IMR-90 (cell line): ENCODE data around the gene ECPAS. TPM values are rescaled to one million over a fixed set of nuclear protein-coding genes. Genes with fewer than 3 reads are reported as not detected.

Experiments
- ATAC-seq: fragments of 200-7000 bp; cut with Tn5 transposase; 2 replicates; pipeline ENCODE4 v1.9.1; 2020; ENCODE audit warnings: low read depth, mild to moderate bottlenecking, moderate library complexity
- BruUV-seq: library from RNA; stranded (reverse); fragments of 400-500 nt; replicated peaks from 2 replicates; lab custom pipeline; 2021; lab: Mats Ljungman, UMichigan
- CTCF ChIA-PET: fragments of 300-600 bp; formaldehyde crosslinking; extraction: SDS; loops from one replicate; lab custom pipeline; 2021; ENCODE audit warnings: antibody characterized with exemption; lab: Yijun Ruan, JAX
- POLR2A ChIA-PET: fragments of 300-600 bp; sonication (Branson Sonifier 250); formaldehyde crosslinking; loops from one replicate; lab custom pipeline; 2022; ENCODE audit warnings: antibody characterized with exemption; ENCODE audit not compliant: unreplicated experiment; lab: Charles Lee
- DNase-seq: peaks from one replicate; pipeline ENCODE4 v3.0.0; 2013
- H2AFZ ChIP-seq: replicated peaks from 2 replicates; pipeline ENCODE3; 2013; ENCODE audit warnings: low read length, mild to moderate bottlenecking; ENCODE audit not compliant: poor library complexity
- H2AK5ac ChIP-seq: 2 replicates; pipeline ENCODE4 v1.6.1; 2013; ENCODE audit warnings: low read depth, low read length, inconsistent platforms
- H2AK9ac ChIP-seq: replicated peaks from 2 replicates; pipeline ENCODE3; 2013; ENCODE audit warnings: mild to moderate bottlenecking, low read depth, low read length, moderate library complexity; ENCODE audit not compliant: poor library complexity
- H2BK120ac ChIP-seq: 2 replicates; pipeline ENCODE4 v1.6.1; 2013; ENCODE audit warnings: low read depth, low read length, inconsistent platforms
- H2BK15ac ChIP-seq: 3 replicates; pipeline ENCODE4 v1.6.1; 2013; ENCODE audit warnings: low read depth, low read length, inconsistent platforms
- H2BK20ac ChIP-seq: 2 replicates; pipeline ENCODE4 v1.6.1; 2013; ENCODE audit warnings: low read depth, mild to moderate bottlenecking, inconsistent platforms, low read length, moderate library complexity
- H2BK5ac ChIP-seq: 2 replicates; pipeline ENCODE4 v1.6.1; 2013; ENCODE audit warnings: mild to moderate bottlenecking, low read depth, low read length, inconsistent platforms; ENCODE audit not compliant: poor library complexity, severe bottlenecking
- H3K14ac ChIP-seq: replicated peaks from 2 replicates; pipeline ENCODE4 v1.6.1; 2013; ENCODE audit warnings: low read depth, low read length, inconsistent platforms
- H3K18ac ChIP-seq: 2 replicates; pipeline ENCODE4 v1.6.1; 2013; ENCODE audit warnings: low read depth, low read length, control low read depth
- H3K23ac ChIP-seq: 2 replicates; pipeline ENCODE4 v1.6.1; 2013; ENCODE audit warnings: low read depth, low read length, inconsistent platforms
- H3K27ac ChIP-seq: 2 replicates; pipeline ENCODE4 v1.5.1; 2013; ENCODE audit warnings: mild to moderate bottlenecking, control low read depth, low read length; ENCODE audit not compliant: insufficient read depth
- H3K27me3 ChIP-seq: 2 replicates; pipeline ENCODE4 v1.6.1; 2013; ENCODE audit warnings: low read length; ENCODE audit not compliant: control insufficient read depth, insufficient read depth
- H3K36me3 ChIP-seq: 2 replicates; pipeline ENCODE4 v1.6.1; 2013; ENCODE audit warnings: low read length, mixed read lengths; ENCODE audit not compliant: control insufficient read depth, insufficient read depth
- H3K4ac ChIP-seq: 2 replicates; pipeline ENCODE4 v1.6.1; 2013; ENCODE audit warnings: low read depth, low read length, inconsistent platforms
- H3K4me1 ChIP-seq: 2 replicates; pipeline ENCODE4 v1.6.1; 2013; ENCODE audit warnings: low read length, mixed read lengths; ENCODE audit not compliant: control insufficient read depth, insufficient read depth
- H3K4me2 ChIP-seq: 2 replicates; pipeline ENCODE4 v1.6.1; 2013; ENCODE audit warnings: low read depth, mild to moderate bottlenecking, control low read depth, low read length, moderate library complexity
- H3K4me3 ChIP-seq: 2 replicates; pipeline ENCODE4 v1.5.1; 2013; ENCODE audit warnings: low read depth, mild to moderate bottlenecking, control low read depth, low read length, moderate library complexity; ENCODE audit not compliant: insufficient read depth
- H3K56ac ChIP-seq: 2 replicates; pipeline ENCODE4 v1.6.1; 2013; ENCODE audit warnings: low read length, inconsistent platforms; ENCODE audit not compliant: insufficient read depth; ENCODE audit errors: extremely low read depth
- H3K79me1 ChIP-seq, 2 experiments: 2 replicates each; pipeline ENCODE4 v1.6.1; 2013; ENCODE audit warnings: low read length in 2 of 2, inconsistent platforms in 1 of 2, low read depth in 1 of 2
- H3K9ac ChIP-seq: 2 replicates; pipeline ENCODE4 v1.6.1; 2013; ENCODE audit warnings: low read depth, low read length, control low read depth
- H3K9me1 ChIP-seq: 2 replicates; pipeline ENCODE4 v1.6.1; 2013; ENCODE audit warnings: low read length, inconsistent platforms; ENCODE audit not compliant: insufficient read depth
- H3K9me3 ChIP-seq: 2 replicates; pipeline ENCODE4 v1.6.1; 2013; ENCODE audit warnings: low read length; ENCODE audit not compliant: control insufficient read depth, insufficient read depth
- H4K20me1 ChIP-seq: 2 replicates; pipeline ENCODE4 v1.6.1; 2013; ENCODE audit warnings: low read length, inconsistent platforms; ENCODE audit not compliant: insufficient read depth
- H4K5ac ChIP-seq: 2 replicates; pipeline ENCODE4 v1.6.1; 2013; ENCODE audit warnings: mild to moderate bottlenecking, low read depth, low read length, control low read depth
- H4K8ac ChIP-seq, 2 experiments: 2 replicates each; pipeline ENCODE4 v1.6.1; 2013; ENCODE audit warnings: low read depth in 2 of 2, low read length in 2 of 2, control low read depth in 1 of 2, inconsistent platforms in 1 of 2
- H4K91ac ChIP-seq: 2 replicates; pipeline ENCODE4 v1.6.1; 2013; ENCODE audit warnings: low read depth, low read length, inconsistent platforms; ENCODE audit not compliant: insufficient read depth
- MAFK ChIP-seq: IDR thresholded peaks from 2 replicates; pipeline ENCODE4 v1.6.1; 2012; ENCODE audit warnings: low read depth, low read length, improper control_type of control experiment
- RCOR1 ChIP-seq: IDR thresholded peaks from 2 replicates; pipeline ENCODE4 v1.6.1; 2012; ENCODE audit warnings: mild to moderate bottlenecking, low read length, improper control_type of control experiment; ENCODE audit not compliant: insufficient replicate concordance
- RFX5 ChIP-seq: IDR thresholded peaks from 2 replicates; pipeline ENCODE4 v1.8.0; 2012; ENCODE audit warnings: low read depth, mild to moderate bottlenecking, low read length, moderate library complexity
- WGBS, 2 experiments: methylation state at CpG; one replicate each; pipeline versions ENCODE4 v1.1.5 to v1.1.7; 2013; ENCODE audit warnings: missing lambda C conversion rate in 2 of 2; ENCODE audit not compliant: insufficient read length in 1 of 2; ENCODE audit errors: extremely low coverage in 2 of 2; 5-methylcytosine and 5-hydroxymethylcytosine counted together
- dilution Hi-C: fragments of 300-500 bp; cut with HindIII; formaldehyde crosslinking; loops from one replicate; pipeline ENCODE4 v1.14.3; 2018; ENCODE audit warnings: low sequenced_read_pairs; ENCODE audit not compliant: unreplicated experiment
- in situ Hi-C: fragments of 300-500 bp; cut with MboI; formaldehyde crosslinking; loops from 3 replicates; pipeline ENCODE4 v1.14.3; 2019; ENCODE audit warnings: low sequenced_read_pairs, inconsistent platforms, mixed read lengths
- intact Hi-C: fragments of 100-400 bp; cut with micrococcal nuclease; formaldehyde crosslinking; loops from 2 replicates; pipeline ENCODE4 v1.10.0; 2022
- polyA plus RNA-seq, 3 experiments: library from polyadenylated mRNA; depleted of rRNA; stranded (reverse); fragments of >200 nt; gene quantifications; 2 replicates each; pipeline ENCODE4 v1.2.3, GENCODE V29; 2012; ENCODE audit warnings: low replicate concordance in 1 of 3
- total RNA-seq: library from RNA; depleted of rRNA; stranded (reverse); fragments of >200 nt; gene quantifications from 2 replicates; pipeline ENCODE4 v1.2.3, GENCODE V29; 2012

ECPAS gene
- total and polyA plus RNA-seq, 2 of the 4 experiments (the other 2 are of a cell fraction) = 20.1 to 54.8 TPM

- no peak for DNase-seq
- TF ChIP-seq MAFK (0 out of 2 replicates have a peak, but pooled peaks have one; percentile 47), RCOR1 (no peak), RFX5 (no peak)
- Histone ChIP-seq H4K5ac (no peak overlapping the region), H3K27ac (no peak overlapping the region), H4K20me1 (no peaks in the 10 kb centered on the region), H2BK20ac (no peak overlapping the region), H3K4ac (no peak overlapping the region), H2BK120ac (no peak overlapping the region), H3K4me2 (no peak overlapping the region), H3K4me1 (no peaks in the 10 kb centered on the region), H3K18ac (no peak overlapping the region), H2BK15ac (no peak overlapping the region), H4K8ac (no peak overlapping the region), H2AK5ac (no peak overlapping the region), H4K91ac (no peak overlapping the region), H3K9me3 (no peaks in the 10 kb centered on the region), H2BK5ac (no peak overlapping the region), H3K4me3 (no peak overlapping the region), H3K36me3 (peaks cover 36% of the 10 kb centered on the region), H2AFZ (no peak overlapping the region), H2AK9ac (no peak overlapping the region), H3K56ac (no peak overlapping the region), H3K9me1 (no peaks in the 10 kb centered on the region), H3K23ac (no peak overlapping the region), H3K27me3 (no peaks in the 10 kb centered on the region), H3K14ac (no peak overlapping the region), H3K79me1 (peaks cover 0 to 4% of the 10 kb centered on the region in 2 experiments; a peak in 2 of 4 replicates), H3K9ac (no peak overlapping the region)
- no TSS peak for BruUV-seq
- intact Hi-C loops (no loop called here), dilution Hi-C loops (no loop called here), in situ Hi-C loops (no loop called here)
- ChIA-PET CTCF (no interaction called here), POLR2A (no interaction called here)
- ATAC-seq = no peak
- no CpG with 5 or more reads among the region's 6 CpGs for WGBS, 2 experiments
Observed at GRCh38 chr9:111372297-111372696, 111.9 kb downstream of the ECPAS start.
